ENCODE measurements around the gene DENND6B.

Gene DENND6B

GRCh38 chr22:50314455-50315288 is 12.1 kb downstream of the DENND6B start:
- DNase-seq, result peak; percentile 84

GRCh38 chr22:50314081-50314454 is 12.7 kb downstream of the DENND6B start:
- no peak for DNase-seq

GRCh38 chr22:50313600-50313999 is 13.2 kb downstream of the DENND6B start:
- no peak for DNase-seq

GRCh38 chr22:50313021-50313420 is 13.8 kb downstream of the DENND6B start:
- no peak for DNase-seq

GRCh38 chr22:50312371-50312770 is 14.4 kb downstream of the DENND6B start:
- no peak for DNase-seq

- DNase-seq, result no peak
Measured at GRCh38 chr22:50311606-50312351, 15.0 kb downstream of the DENND6B start.

- DNase-seq, result no peak
Measured at GRCh38 chr22:50310949-50311444, 15.8 kb downstream of the DENND6B start.

- DNase-seq, result no peak
Measured at GRCh38 chr22:50310031-50310722, 16.6 kb downstream of the DENND6B start.

GRCh38 chr22:50309601-50309991 is 17.2 kb downstream of the DENND6B start:
- DNase-seq, result no peak

GRCh38 chr22:50308986-50309600 is 17.7 kb downstream of the DENND6B start:
- DNase-seq, result no peak

GRCh38 chr22:50308597-50308935 is 18.2 kb downstream of the DENND6B start:
- no peak for DNase-seq

GRCh38 chr22:50307890-50308596 is 18.8 kb downstream of the DENND6B start:
- no peak for DNase-seq

GRCh38 chr22:50306753-50307749 is 19.8 kb downstream of the DENND6B start, which contains the start of gene PLXNB2:
Gene PLXNB2 (minus strand): TSS chr22:50307646. CDS start chr22:50290584, 17,062 bp downstream.
- DNase-seq, result peak; percentile 70

GRCh38 chr22:50305923-50306566 is 20.8 kb downstream of the DENND6B start:
- DNase-seq, result no peak

- DNase-seq, result no peak
Measured at GRCh38 chr22:50305393-50305922, 21.4 kb downstream of the DENND6B start.

- DNase-seq, result no peak
Measured at GRCh38 chr22:50304528-50305392, 22.1 kb downstream of the DENND6B start.

- DNase-seq, result no peak
Measured at GRCh38 chr22:50303848-50304527, 22.8 kb downstream of the DENND6B start.

- no peak for DNase-seq
Measured at GRCh38 chr22:50303515-50303847, 23.3 kb downstream of the DENND6B start.

GRCh38 chr22:50302564-50302963 is 24.2 kb downstream of the DENND6B start:
- DNase-seq, result no peak

Measured in activated CD8-positive, alpha-beta memory T cell treated with anti-CD3 and anti-CD28 coated beads, Interleukin-2, amount 50 U/mL, for 48 hours (primary cell).